ENCODE measurements around the gene GLCE.

GLCE gene

GRCh38 chr15:69319384-69320375, 159.2 kb downstream of the GLCE start:
- H3K4me3 Mint-ChIP-seq, result no peak overlapping the region
- no peaks in the 10 kb centered on the region for H3K9me3 Mint-ChIP-seq
- no peak overlapping the region for H3K27ac Mint-ChIP-seq
- ATAC-seq (replicated peaks) (no peak), DNase-seq (no peak)
- no peaks in the 10 kb centered on the region for H3K4me1 Mint-ChIP-seq
- no peaks in the 10 kb centered on the region for H3K36me3 Mint-ChIP-seq
- H3K27me3 Mint-ChIP-seq, result peaks cover 15 to 25% of the 10 kb centered on the region in 2 donors

GRCh38 chr15:69320977-69321554, 160.6 kb downstream of the GLCE start:
- H3K27ac Mint-ChIP-seq, result no peak overlapping the region
- no peak overlapping the region for H3K4me3 Mint-ChIP-seq
- DNase-seq (no peak), ATAC-seq (replicated peaks) (no peak)
- peaks cover 26 to 30% of the 10 kb centered on the region in 2 donors for H3K27me3 Mint-ChIP-seq
- no peaks in the 10 kb centered on the region for H3K4me1 Mint-ChIP-seq
- no peaks in the 10 kb centered on the region for H3K9me3 Mint-ChIP-seq
- no peaks in the 10 kb centered on the region for H3K36me3 Mint-ChIP-seq

All from stimulated activated naive B cell treated with anti-CD40 and anti-IgM and Interleukin-4, amounts not matched to agents 10 μg/mL and 1 μg/mL and 100 μg/mL, for 72 hours (primary cell).